WTC11 (cell line): ENCODE data around the gene NARS2. TPM values are rescaled to one million over a fixed set of nuclear protein-coding genes. Genes with fewer than 3 reads are reported as not detected.

Source experiments
- ATAC-seq: fragments of 200-7000 bp; cut with Tn5 transposase; 2 replicates; pipeline ENCODE4 v1.10.0; 2021; ENCODE audit warnings: mild to moderate bottlenecking, moderate library complexity
- CTCF ChIA-PET: fragments of 300-600 bp; sonication (Branson Sonifier 250); formaldehyde crosslinking; loops from one replicate; lab custom pipeline; 2021; ENCODE audit warnings: antibody characterized with exemption; lab: Charles Lee
- POLR2A ChIA-PET: fragments of 350-600 bp; sonication (Branson Sonifier 250); formaldehyde crosslinking; loops from one replicate; lab custom pipeline; 2021; ENCODE audit warnings: antibody characterized with exemption; lab: Charles Lee
- DNase-seq: peaks from one replicate; pipeline ENCODE4 v3.0.0; 2021; ENCODE audit warnings: low spot score
- H3K27ac Mint-ChIP-seq: 2 replicates; pipeline ENCODE4 v1.8.0; 2021; ENCODE audit warnings: mixed read lengths
- H3K27me3 Mint-ChIP-seq: 2 replicates; pipeline ENCODE4 v1.8.0; 2021; ENCODE audit warnings: low read depth, mild to moderate bottlenecking, moderate library complexity, mixed read lengths
- H3K36me3 Mint-ChIP-seq: 2 replicates; pipeline ENCODE4 v1.8.0; 2021; ENCODE audit warnings: mixed read lengths
- H3K4me1 Mint-ChIP-seq: 2 replicates; pipeline ENCODE4 v1.8.0; 2022; ENCODE audit warnings: mixed read lengths
- H3K4me3 Mint-ChIP-seq: 2 replicates; pipeline ENCODE4 v1.8.0; 2021; ENCODE audit warnings: mild to moderate bottlenecking, moderate library complexity, mixed read lengths
- H3K9me3 Mint-ChIP-seq: 2 replicates; pipeline ENCODE4 v1.8.0; 2021; ENCODE audit warnings: mixed read lengths
- AR ChIP-seq: fragments of 250-450 bp; sonication (Bioruptor Pico); IDR thresholded peaks from 2 replicates; pipeline ENCODE4 v1.9.0; 2021; ENCODE audit warnings: mild to moderate bottlenecking
- ATF2 ChIP-seq: sonication (generic); formaldehyde crosslinking; IDR thresholded peaks from 2 replicates; pipeline ENCODE4 v1.8.1; 2022; ENCODE audit warnings: low read depth, missing genetic modification reagents, borderline replicate concordance
- CREB1 ChIP-seq: sonication (generic); formaldehyde crosslinking; IDR thresholded peaks from 2 replicates; pipeline ENCODE4 v1.8.0; 2023; ENCODE audit warnings: mild to moderate bottlenecking, missing genetic modification reagents
- CREM ChIP-seq: sonication (generic); formaldehyde crosslinking; IDR thresholded peaks from 2 replicates; pipeline ENCODE4 v1.8.1; 2022; ENCODE audit warnings: mild to moderate bottlenecking, missing genetic modification reagents, moderate library complexity
- FOXJ3 ChIP-seq: sonication (generic); formaldehyde crosslinking; IDR thresholded peaks from 2 replicates; pipeline ENCODE4 v1.9.0; 2021; ENCODE audit warnings: missing genetic modification reagents, mild to moderate bottlenecking, borderline replicate concordance
- HMGA2 ChIP-seq: fragments of 250-450 bp; sonication (Bioruptor Pico); IDR thresholded peaks from 2 replicates; pipeline ENCODE4 v1.4.0; 2021; ENCODE audit warnings: mild to moderate bottlenecking, moderate library complexity
- JUN ChIP-seq: sonication (generic); formaldehyde crosslinking; IDR thresholded peaks from 2 replicates; pipeline ENCODE4 v1.8.0; 2023; ENCODE audit warnings: mild to moderate bottlenecking, missing genetic modification reagents
- NFATC4 ChIP-seq: fragments of 250-450 bp; sonication (Bioruptor Pico); IDR thresholded peaks from 2 replicates; pipeline ENCODE4 v1.9.0; 2021; ENCODE audit warnings: mild to moderate bottlenecking
- NR3C1 ChIP-seq: sonication (generic); formaldehyde crosslinking; conservative IDR thresholded peaks from 2 replicates; pipeline ENCODE4 v1.8.1; 2023; ENCODE audit warnings: low read depth, mild to moderate bottlenecking, missing genetic modification reagents
- STAT6 ChIP-seq: sonication (generic); formaldehyde crosslinking; conservative IDR thresholded peaks from 2 replicates; pipeline ENCODE4 v1.8.1; 2023; ENCODE audit warnings: mild to moderate bottlenecking, low read depth, missing genetic modification reagents, moderate library complexity
- TEAD1 ChIP-seq: sonication (generic); formaldehyde crosslinking; IDR thresholded peaks from 2 replicates; pipeline ENCODE4 v1.8.0; 2022; ENCODE audit warnings: mild to moderate bottlenecking, missing genetic modification reagents
- ZMAT4 ChIP-seq: fragments of 250-450 bp; sonication (Bioruptor Pico); IDR thresholded peaks from 2 replicates; pipeline ENCODE4 v1.9.0; 2021; ENCODE audit warnings: mild to moderate bottlenecking
- ZNF121 ChIP-seq: sonication (generic); formaldehyde crosslinking; IDR thresholded peaks from 2 replicates; pipeline ENCODE4 v1.8.0; 2023; ENCODE audit warnings: missing genetic modification reagents
- ZNF416 ChIP-seq: fragments of 250-450 bp; sonication (Bioruptor Pico); IDR thresholded peaks from 2 replicates; pipeline ENCODE4 v1.9.0; 2021; ENCODE audit warnings: mild to moderate bottlenecking, inconsistent platforms
- ZNF425 ChIP-seq: fragments of 250-450 bp; sonication (Bioruptor Pico); conservative IDR thresholded peaks from 2 replicates; pipeline ENCODE4 v1.9.0; 2021; ENCODE audit warnings: mild to moderate bottlenecking
- ZNF532 ChIP-seq: fragments of 250-450 bp; sonication (Bioruptor Pico); IDR thresholded peaks from 2 replicates; pipeline ENCODE4 v1.9.0; 2021; ENCODE audit warnings: mild to moderate bottlenecking, borderline replicate concordance
- total RNA-seq: library from RNA; stranded (reverse); gene quantifications from 3 replicates; pipeline ENCODE4 v1.2.3, GENCODE V29; 2021
- TF ChIP-seq, protein P1 (sequence below): sonication (generic); formaldehyde crosslinking; IDR thresholded peaks from 2 replicates; pipeline ENCODE4 v1.8.0; 2022; ENCODE audit warnings: missing genetic modification reagents

NARS2 gene
- total RNA-seq, 1 experiment from 2014 or later, result 36.4 TPM

DNA sequence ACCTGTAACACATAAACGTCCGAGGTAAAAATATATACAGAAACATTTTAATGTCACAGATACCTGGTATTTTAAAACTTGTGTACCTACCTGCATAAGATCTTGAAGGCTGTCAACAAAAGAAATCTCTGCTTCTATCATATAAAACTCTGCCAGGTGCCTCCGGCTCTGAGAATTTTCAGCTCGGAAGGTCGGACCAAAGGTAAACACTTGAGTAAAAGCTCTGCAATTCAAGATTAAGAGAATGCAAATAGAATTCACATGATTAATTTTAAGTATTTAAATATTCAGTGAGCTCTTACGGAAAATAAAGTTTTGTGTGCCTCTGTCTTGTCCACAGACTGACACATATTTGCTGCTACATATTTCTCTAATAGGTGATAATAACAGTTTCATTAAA, 81.7 kb downstream of the NARS2 start:
- H3K27me3 Mint-ChIP-seq, result no peaks in the 10 kb centered on the region
- ATAC-seq (no peak), DNase-seq (no peak)
- H3K4me3 Mint-ChIP-seq, result no peak overlapping the region
- TF ChIP-seq JUN (CRISPR knock-in tag), result no peak
- no peak for TF ChIP-seq CREB1 (CRISPR knock-in tag)
- TF ChIP-seq NFATC4 (CRISPR knock-in tag), result no peak
- TF ChIP-seq NR3C1 (CRISPR knock-in tag), result no peak
- no peak for TF ChIP-seq TEAD1 (CRISPR knock-in tag)
- no peak for TF ChIP-seq STAT6 (CRISPR knock-in tag)
- TF ChIP-seq ATF2 (CRISPR knock-in tag), result no peak
- no peak for TF ChIP-seq HMGA2
- no peak for TF ChIP-seq ZNF532 (CRISPR knock-in tag)
- TF ChIP-seq ZNF416, result no peak
- no peak for TF ChIP-seq AR (CRISPR knock-in tag)
- no peak for TF ChIP-seq FOXJ3 (CRISPR knock-in tag)
- no peak for TF ChIP-seq CREM (CRISPR knock-in tag)
- TF ChIP-seq ZNF425 (CRISPR knock-in tag), result no peak
- TF ChIP-seq ZMAT4 (CRISPR knock-in tag), result no peak
- no peak for TF ChIP-seq ZNF121 (CRISPR knock-in tag)
- TF ChIP-seq, protein P1, sequence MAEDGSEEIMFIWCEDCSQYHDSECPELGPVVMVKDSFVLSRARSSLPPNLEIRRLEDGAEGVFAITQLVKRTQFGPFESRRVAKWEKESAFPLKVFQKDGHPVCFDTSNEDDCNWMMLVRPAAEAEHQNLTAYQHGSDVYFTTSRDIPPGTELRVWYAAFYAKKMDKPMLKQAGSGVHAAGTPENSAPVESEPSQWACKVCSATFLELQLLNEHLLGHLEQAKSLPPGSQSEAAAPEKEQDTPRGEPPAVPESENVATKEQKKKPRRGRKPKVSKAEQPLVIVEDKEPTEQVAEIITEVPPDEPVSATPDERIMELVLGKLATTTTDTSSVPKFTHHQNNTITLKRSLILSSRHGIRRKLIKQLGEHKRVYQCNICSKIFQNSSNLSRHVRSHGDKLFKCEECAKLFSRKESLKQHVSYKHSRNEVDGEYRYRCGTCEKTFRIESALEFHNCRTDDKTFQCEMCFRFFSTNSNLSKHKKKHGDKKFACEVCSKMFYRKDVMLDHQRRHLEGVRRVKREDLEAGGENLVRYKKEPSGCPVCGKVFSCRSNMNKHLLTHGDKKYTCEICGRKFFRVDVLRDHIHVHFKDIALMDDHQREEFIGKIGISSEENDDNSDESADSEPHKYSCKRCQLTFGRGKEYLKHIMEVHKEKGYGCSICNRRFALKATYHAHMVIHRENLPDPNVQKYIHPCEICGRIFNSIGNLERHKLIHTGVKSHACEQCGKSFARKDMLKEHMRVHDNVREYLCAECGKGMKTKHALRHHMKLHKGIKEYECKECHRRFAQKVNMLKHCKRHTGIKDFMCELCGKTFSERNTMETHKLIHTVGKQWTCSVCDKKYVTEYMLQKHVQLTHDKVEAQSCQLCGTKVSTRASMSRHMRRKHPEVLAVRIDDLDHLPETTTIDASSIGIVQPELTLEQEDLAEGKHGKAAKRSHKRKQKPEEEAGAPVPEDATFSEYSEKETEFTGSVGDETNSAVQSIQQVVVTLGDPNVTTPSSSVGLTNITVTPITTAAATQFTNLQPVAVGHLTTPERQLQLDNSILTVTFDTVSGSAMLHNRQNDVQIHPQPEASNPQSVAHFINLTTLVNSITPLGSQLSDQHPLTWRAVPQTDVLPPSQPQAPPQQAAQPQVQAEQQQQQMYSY (CRISPR knock-in tag), result no peak
- no peak overlapping the region for H3K27ac Mint-ChIP-seq
- no peaks in the 10 kb centered on the region; the same call in 1 of the 2 replicates for H3K36me3 Mint-ChIP-seq
- no peaks in the 10 kb centered on the region for H3K4me1 Mint-ChIP-seq
- CTCF ChIA-PET, result no interaction called here
- no peaks in the 10 kb centered on the region for H3K9me3 Mint-ChIP-seq
- POLR2A ChIA-PET, result no interaction called here
